HepG2 (cell line): Measurements from ENCODE around the gene PTPRO. TPM values are rescaled to one million over a fixed set of nuclear protein-coding genes. Genes with fewer than 3 reads are reported as not detected.

ENCODE experiments used
- HNRNPL ChIP-seq: fragments of 200-400 bp; formaldehyde crosslinking; IDR thresholded peaks from 2 replicates; pipeline ENCODE4 v1.6.1; 2017; ENCODE audit warnings: mild to moderate bottlenecking, low read depth, low read length
- HOXA7 ChIP-seq: sonication (generic); formaldehyde crosslinking; IDR thresholded peaks from 2 replicates; pipeline ENCODE4 v1.8.1; 2022; ENCODE audit warnings: mild to moderate bottlenecking, missing genetic modification reagents, moderate library complexity
- MIXL1 ChIP-seq: IDR thresholded peaks from 2 replicates; pipeline ENCODE4 v1.6.1; 2016
- PAXIP1 ChIP-seq: sonication (generic); formaldehyde crosslinking; conservative IDR thresholded peaks from 2 replicates; pipeline ENCODE4 v1.4.0; 2020; ENCODE audit warnings: mild to moderate bottlenecking, missing genetic modification reagents, moderate library complexity
- REL ChIP-seq: sonication (generic); formaldehyde crosslinking; conservative IDR thresholded peaks from 2 replicates; pipeline ENCODE4 v1.8.0; 2022; ENCODE audit warnings: mild to moderate bottlenecking, missing genetic modification reagents, moderate library complexity
- SMAD9 ChIP-seq: sonication (generic); formaldehyde crosslinking; IDR thresholded peaks from 2 replicates; pipeline ENCODE4 v1.5.1; 2020; ENCODE audit warnings: mild to moderate bottlenecking, missing genetic modification reagents
- TSC22D2 ChIP-seq: sonication (generic); formaldehyde crosslinking; IDR thresholded peaks from 2 replicates; pipeline ENCODE4 v1.5.1; 2020; ENCODE audit warnings: missing genetic modification reagents, mild to moderate bottlenecking, borderline replicate concordance
- XRCC5 ChIP-seq: fragments of 200-400 bp; formaldehyde crosslinking; optimal IDR thresholded peaks from 2 replicates; pipeline ENCODE3; 2017; ENCODE audit warnings: mild to moderate bottlenecking, low read length
- ZBTB38 ChIP-seq: sonication (generic); formaldehyde crosslinking; IDR thresholded peaks from 2 replicates; pipeline ENCODE4 v1.5.1; 2020; ENCODE audit warnings: mild to moderate bottlenecking, missing genetic modification reagents
- ZNF234 ChIP-seq: sonication (generic); formaldehyde crosslinking; conservative IDR thresholded peaks from 2 replicates; pipeline ENCODE4 v1.5.1; 2020; ENCODE audit warnings: mild to moderate bottlenecking, missing genetic modification reagents
- ZNF275 ChIP-seq: sonication (generic); formaldehyde crosslinking; IDR thresholded peaks from 2 replicates; pipeline ENCODE4 v1.8.0; 2022; ENCODE audit warnings: missing genetic modification reagents, mild to moderate bottlenecking, inconsistent platforms, borderline replicate concordance
- ZNF350 ChIP-seq: sonication (generic); formaldehyde crosslinking; IDR thresholded peaks from 2 replicates; pipeline ENCODE4 v1.4.0; 2020; ENCODE audit warnings: mild to moderate bottlenecking, low read depth, missing genetic modification reagents, borderline replicate concordance
- ZNF775 ChIP-seq: sonication (generic); formaldehyde crosslinking; IDR thresholded peaks from 2 replicates; pipeline ENCODE4 v1.4.0; 2020; ENCODE audit warnings: missing genetic modification reagents, mild to moderate bottlenecking, moderate library complexity, borderline replicate concordance
- ZNF816 ChIP-seq: sonication (generic); formaldehyde crosslinking; IDR thresholded peaks from 2 replicates; pipeline ENCODE4 v1.8.0; 2022; ENCODE audit warnings: missing genetic modification reagents, mild to moderate bottlenecking, borderline replicate concordance
- ZNF879 ChIP-seq: sonication (generic); formaldehyde crosslinking; IDR thresholded peaks from 2 replicates; pipeline ENCODE4 v1.8.1; 2023; ENCODE audit warnings: missing genetic modification reagents
- polyA plus RNA-seq, 8 experiments: library from polyadenylated mRNA; depleted of rRNA in 3 of 8; stranded (reverse) in 7 of 8; unstranded in 1 of 8; fragments of >200 nt; fragmentation: Illumina TruSeq in 4 of 8; extraction: Trizol in 4 of 8; gene quantifications; 2 replicates each; pipeline versions ENCODE4 v1.2.1 to v1.2.3, GENCODE V29; 2011 to 2016; ENCODE audit warnings: low read depth in 4 of 8, missing spikeins in 1 of 8, mixed read lengths in 1 of 8; ENCODE audit not compliant: insufficient read depth in 1 of 8
- total RNA-seq, 5 experiments: library from RNA; depleted of rRNA; stranded (reverse); fragments of >200 nt; fragmentation: Illumina TruSeq; extraction: Trizol; gene quantifications; 2 replicates each; pipeline ENCODE4 v1.2.3, GENCODE V29; 2016; ENCODE audit warnings: low read depth in 1 of 5
- TF ChIP-seq, protein P1 (sequence below): IDR thresholded peaks from 2 replicates; pipeline ENCODE4 v1.6.1; 2016
- TF ChIP-seq, protein P2 (sequence below): sonication (generic); formaldehyde crosslinking; IDR thresholded peaks from 2 replicates; pipeline ENCODE4 v1.4.0; 2020; ENCODE audit warnings: missing genetic modification reagents

PTPRO gene
- total and polyA plus RNA-seq, 2 of the 13 experiments (the other 11 are each of a cell fraction or from before 2014, with no cell fraction given) = 0.04 TPM; not detected in 1

DNA sequence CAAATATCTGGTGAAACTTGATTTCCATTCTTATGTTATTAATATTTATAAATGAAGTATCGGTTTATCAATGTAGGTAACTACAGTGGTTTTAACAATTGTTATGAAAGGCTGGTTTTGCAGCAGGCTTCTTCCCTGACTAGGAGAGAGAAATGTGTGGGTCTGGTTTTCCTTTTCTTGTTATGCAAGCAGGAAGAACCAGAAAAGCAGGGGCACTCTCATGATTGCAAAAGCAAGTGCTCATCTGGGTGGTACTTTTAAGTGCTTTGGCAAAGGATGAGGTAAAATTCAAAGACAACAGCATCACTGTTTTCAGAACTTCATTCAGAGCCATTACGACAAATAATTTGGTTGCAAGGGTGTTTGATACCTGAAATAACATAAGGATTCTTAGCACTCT, 105.6 kb downstream of the PTPRO start (continued):
- TF ChIP-seq PAXIP1 (CRISPR knock-in tag) (no peak), ZNF816 (CRISPR knock-in tag) (no peak), ZNF350 (CRISPR knock-in tag) (no peak), REL (CRISPR knock-in tag) (no peak), XRCC5 (no peak), SMAD9 (CRISPR knock-in tag) (no peak), MIXL1 (CRISPR knock-in tag) (no peak), ZBTB38 (CRISPR knock-in tag) (no peak), HOXA7 (CRISPR knock-in tag) (no peak), ZNF234 (CRISPR knock-in tag) (no peak), ZNF275 (CRISPR knock-in tag) (no peak), ZNF879 (no peak), ZNF775 (CRISPR knock-in tag) (no peak), HNRNPL (no peak), TSC22D2 (no peak)
- TF ChIP-seq, protein P1, sequence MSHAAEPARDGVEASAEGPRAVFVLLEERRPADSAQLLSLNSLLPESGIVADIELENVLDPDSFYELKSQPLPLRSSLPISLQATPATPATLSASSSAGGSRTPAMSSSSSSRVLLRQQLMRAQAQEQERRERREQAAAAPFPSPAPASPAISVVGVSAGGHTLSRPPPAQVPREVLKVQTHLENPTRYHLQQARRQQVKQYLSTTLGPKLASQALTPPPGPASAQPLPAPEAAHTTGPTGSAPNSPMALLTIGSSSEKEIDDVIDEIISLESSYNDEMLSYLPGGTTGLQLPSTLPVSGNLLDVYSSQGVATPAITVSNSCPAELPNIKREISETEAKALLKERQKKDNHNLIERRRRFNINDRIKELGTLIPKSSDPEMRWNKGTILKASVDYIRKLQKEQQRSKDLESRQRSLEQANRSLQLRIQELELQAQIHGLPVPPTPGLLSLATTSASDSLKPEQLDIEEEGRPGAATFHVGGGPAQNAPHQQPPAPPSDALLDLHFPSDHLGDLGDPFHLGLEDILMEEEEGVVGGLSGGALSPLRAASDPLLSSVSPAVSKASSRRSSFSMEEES (CRISPR knock-in tag) = no peak
- TF ChIP-seq, protein P2, sequence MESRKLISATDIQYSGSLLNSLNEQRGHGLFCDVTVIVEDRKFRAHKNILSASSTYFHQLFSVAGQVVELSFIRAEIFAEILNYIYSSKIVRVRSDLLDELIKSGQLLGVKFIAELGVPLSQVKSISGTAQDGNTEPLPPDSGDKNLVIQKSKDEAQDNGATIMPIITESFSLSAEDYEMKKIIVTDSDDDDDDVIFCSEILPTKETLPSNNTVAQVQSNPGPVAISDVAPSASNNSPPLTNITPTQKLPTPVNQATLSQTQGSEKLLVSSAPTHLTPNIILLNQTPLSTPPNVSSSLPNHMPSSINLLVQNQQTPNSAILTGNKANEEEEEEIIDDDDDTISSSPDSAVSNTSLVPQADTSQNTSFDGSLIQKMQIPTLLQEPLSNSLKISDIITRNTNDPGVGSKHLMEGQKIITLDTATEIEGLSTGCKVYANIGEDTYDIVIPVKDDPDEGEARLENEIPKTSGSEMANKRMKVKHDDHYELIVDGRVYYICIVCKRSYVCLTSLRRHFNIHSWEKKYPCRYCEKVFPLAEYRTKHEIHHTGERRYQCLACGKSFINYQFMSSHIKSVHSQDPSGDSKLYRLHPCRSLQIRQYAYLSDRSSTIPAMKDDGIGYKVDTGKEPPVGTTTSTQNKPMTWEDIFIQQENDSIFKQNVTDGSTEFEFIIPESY (CRISPR knock-in tag) = no peak
